Activated T-helper 2 cell treated with anti-CD3 and anti-CD28 coated beads, Interferon-gamma antibody, Interleukin-2, Interleukin-4, amounts not matched to agents 10 μg/mL and 5 μg/mL and 100 μg/mL, durations not matched to agents 14 hours and 24 hours and 36 hours (primary cell): ENCODE results near the gene HILPDA. TPM values are rescaled to one million over a fixed set of nuclear protein-coding genes. Genes with fewer than 3 reads are reported as not detected.
A peak's percentile ranks its signal among the peaks of the same experiment; 100 is the strongest.

Experiments
- DNase-seq: peaks from one replicate; pipeline ENCODE4 v3.0.0; 2021; ENCODE audit warnings: low spot score
- H3K27ac Mint-ChIP-seq: one replicate; pipeline ENCODE4 v1.8.0; 2021; ENCODE audit warnings: mixed read lengths
- H3K27me3 Mint-ChIP-seq: one replicate; pipeline ENCODE4 v1.8.0; 2021; ENCODE audit warnings: low read depth, mixed read lengths
- H3K36me3 Mint-ChIP-seq: one replicate; pipeline ENCODE4 v1.8.0; 2021; ENCODE audit warnings: low read depth, mixed read lengths
- H3K4me1 Mint-ChIP-seq: one replicate; pipeline ENCODE4 v1.8.0; 2021; ENCODE audit warnings: low read depth, mixed read lengths
- H3K4me3 Mint-ChIP-seq: one replicate; pipeline ENCODE4 v1.8.0; 2021; ENCODE audit warnings: low read depth, mild to moderate bottlenecking, moderate library complexity, mixed read lengths
- H3K9me3 Mint-ChIP-seq: one replicate; pipeline ENCODE4 v1.8.0; 2021; ENCODE audit warnings: mixed read lengths
- intact Hi-C: fragments of 100-400 bp; cut with micrococcal nuclease; formaldehyde crosslinking; loops from one replicate; pipeline ENCODE4 v1.15.1; 2023
- total RNA-seq: library from RNA; stranded (reverse); gene quantifications from 2 replicates; pipeline ENCODE4 v1.2.3, GENCODE V29; 2022

The HILPDA gene
- total RNA-seq, 1 donor from 2014 or later, result 406 TPM

DNA sequence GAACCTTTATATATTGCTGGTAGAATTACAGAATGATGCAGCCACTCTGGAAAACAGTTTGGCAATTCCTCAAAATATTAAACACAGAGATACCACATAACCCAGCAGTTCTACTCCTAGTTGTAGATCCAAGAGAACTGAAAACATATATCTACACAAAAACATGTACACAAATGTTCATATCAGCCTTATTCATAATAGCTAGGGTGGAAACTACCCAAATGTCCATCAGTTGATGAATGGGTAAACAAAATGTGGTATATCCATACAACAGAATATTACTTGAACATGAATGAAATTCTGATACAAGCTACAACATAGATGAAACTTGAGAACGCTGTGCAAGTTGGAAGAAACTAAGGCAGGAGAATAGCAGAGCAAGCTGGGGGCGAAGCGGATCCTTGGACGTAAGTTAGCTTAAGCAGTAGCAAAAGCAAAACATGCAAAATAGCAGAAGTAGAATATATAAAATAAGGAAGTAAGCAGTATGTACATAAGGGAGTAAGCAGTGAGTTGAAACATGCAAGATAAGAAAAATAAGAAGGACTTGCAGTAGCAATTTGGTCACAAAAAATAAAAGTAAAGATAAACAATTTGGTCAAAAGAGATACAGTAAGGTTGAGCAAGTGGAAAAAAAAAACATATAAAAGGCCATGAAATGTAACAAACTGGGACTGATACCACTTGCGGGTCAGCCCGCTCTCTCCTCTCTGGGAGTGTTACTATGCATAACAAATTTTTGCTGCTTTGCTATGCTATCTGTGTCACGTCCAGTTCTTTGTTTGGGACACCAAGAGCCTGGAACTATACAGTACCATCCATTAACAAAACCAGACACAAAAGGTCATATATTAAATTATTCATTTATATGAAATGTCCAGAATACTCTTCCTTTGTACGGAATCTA, 18.0 kb upstream of the HILPDA start:
- peaks cover 2% of the 10 kb centered on the region for H3K27me3 Mint-ChIP-seq
- DNase-seq, result no peak
- H3K4me3 Mint-ChIP-seq, result no peak overlapping the region
- H3K27ac Mint-ChIP-seq, result no peak overlapping the region
- no peaks in the 10 kb centered on the region for H3K9me3 Mint-ChIP-seq
- H3K36me3 Mint-ChIP-seq, result no peaks in the 10 kb centered on the region
- intact Hi-C loops, result no loop called here
- H3K4me1 Mint-ChIP-seq, result peaks cover 2% of the 10 kb centered on the region

DNA sequence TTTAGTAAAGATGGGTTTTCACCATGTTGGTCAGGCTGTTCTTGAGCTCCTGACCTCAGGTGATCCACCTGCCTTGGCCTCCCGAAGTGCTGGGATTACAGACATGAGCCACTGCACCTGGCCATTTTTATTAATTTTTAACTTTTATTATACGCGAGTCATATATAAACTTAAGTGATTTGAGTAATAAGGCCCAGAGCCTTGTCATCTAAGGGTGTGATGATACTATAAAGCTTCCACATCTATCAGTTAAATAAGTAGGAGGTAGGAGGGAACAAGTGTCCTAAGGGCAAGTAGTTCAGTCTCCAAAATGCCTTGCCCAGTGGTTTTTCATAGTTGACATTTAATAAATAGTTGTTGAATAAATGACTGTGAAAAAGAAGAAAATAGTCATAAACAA, 13.3 kb upstream of the HILPDA start:
- Mint-ChIP-seq H3K27ac (no peak overlapping the region), H3K4me3 (no peak overlapping the region), H3K36me3 (no peaks in the 10 kb centered on the region), H3K4me1 (peaks cover 10% of the 10 kb centered on the region), H3K9me3 (no peaks in the 10 kb centered on the region), H3K27me3 (no peaks in the 10 kb centered on the region)
- intact Hi-C loops, result no loop called here
- DNase-seq, result no peak

DNA sequence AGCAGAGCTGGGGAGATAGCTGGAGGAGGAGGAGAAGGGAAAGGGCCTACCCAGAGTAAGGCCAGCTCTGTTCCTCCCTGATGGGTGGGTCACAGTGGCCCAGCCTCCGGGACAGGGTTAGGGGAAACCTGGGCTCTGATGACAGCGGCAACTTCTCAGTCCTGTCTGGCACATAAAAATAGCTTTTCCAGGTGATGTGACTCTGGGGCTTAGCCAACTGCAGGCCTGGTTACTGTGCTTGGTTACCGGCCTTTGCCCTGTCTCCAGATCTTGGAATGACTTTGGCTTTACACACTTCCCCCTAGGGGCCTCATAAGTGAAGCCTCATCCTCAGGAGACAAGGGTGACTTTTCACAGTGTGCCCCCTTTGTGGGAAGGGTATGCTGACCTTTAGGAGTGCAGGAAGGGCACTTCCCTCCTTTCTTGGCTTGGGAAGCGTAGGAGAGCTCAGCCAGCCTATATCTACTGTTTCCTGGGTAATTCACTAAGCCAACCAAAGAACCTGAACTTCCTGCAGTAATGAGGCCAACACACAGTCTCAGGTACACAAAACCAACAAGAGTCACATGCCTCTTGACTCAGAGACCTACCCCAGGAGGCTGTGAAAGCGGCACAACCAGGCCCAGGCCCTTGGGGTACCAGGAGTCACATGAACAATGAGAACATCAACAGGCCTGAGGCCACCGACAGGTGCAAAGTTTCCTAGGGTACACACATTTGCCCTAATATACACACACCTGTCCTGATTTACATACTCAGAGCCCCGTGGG, 11.7 kb upstream of the HILPDA start:
- Mint-ChIP-seq H3K27me3 (no peaks in the 10 kb centered on the region), H3K4me3 (no peak overlapping the region), H3K36me3 (no peaks in the 10 kb centered on the region), H3K4me1 (peaks cover 17% of the 10 kb centered on the region), H3K27ac (no peak overlapping the region), H3K9me3 (no peaks in the 10 kb centered on the region)
- intact Hi-C loops, result no loop called here
- DNase-seq, result no peak

DNA sequence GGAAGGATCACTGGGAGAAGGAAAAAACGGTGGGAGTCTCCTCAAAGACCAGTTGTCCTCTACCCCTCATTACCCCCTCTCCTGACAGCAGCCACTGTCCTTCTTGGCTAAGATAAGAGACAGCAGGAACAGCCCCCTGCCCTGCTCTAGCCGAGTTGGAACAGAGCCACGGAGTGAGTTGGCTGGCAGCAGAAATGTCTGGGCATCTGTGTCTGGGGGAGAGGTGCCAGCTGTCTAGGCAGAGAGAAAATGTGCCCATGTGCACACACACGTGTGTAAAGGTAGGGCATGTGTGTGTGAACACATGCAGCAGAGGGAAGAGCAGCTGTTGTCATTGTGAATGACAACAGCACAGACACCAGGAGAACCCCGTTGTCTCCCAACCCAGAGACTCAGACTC, 9.4 kb upstream of the HILPDA start:
- Mint-ChIP-seq H3K36me3 (no peaks in the 10 kb centered on the region), H3K27ac (no peak overlapping the region), H3K9me3 (no peaks in the 10 kb centered on the region), H3K4me1 (peaks cover 30% of the 10 kb centered on the region), H3K27me3 (no peaks in the 10 kb centered on the region), H3K4me3 (no peak overlapping the region)
- DNase-seq, result no peak
- intact Hi-C loops, result no loop called here

DNA sequence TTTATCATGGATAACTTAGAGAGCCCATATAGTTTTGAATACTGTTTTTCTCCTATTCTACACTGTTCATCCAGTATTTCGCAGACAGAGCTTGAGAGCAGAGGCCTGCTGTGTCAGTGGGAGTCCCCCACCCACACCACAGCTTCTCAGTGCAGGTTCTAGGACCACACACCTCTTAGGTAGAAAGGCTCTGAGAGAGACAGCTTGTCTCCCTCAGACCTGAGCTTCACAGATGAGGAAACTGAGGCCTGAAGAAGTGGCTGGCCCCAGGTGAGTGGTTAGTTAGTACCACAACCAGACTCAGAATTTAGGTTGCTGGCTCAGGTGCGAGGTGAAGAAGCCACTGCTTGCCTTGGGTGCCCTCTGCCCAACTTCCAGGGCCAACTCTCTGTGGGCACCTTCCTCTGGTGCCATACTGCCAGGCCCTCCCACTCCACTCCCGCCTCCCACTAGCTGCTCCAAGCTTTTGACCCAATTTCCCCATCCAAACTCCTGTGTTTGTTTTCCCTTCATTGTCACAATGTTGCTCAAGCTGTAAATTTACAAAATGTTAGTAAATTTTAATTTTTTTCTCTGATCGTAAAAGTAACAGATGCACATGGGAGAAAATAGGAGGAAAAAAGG, 7.6 kb upstream of the HILPDA start:
- Mint-ChIP-seq H3K36me3 (no peaks in the 10 kb centered on the region), H3K4me1 (peaks cover 46% of the 10 kb centered on the region), H3K27me3 (no peaks in the 10 kb centered on the region), H3K9me3 (no peaks in the 10 kb centered on the region), H3K27ac (peak overlapping the region; percentile 55), H3K4me3 (no peak overlapping the region)
- no peak for DNase-seq
- intact Hi-C loops, result no loop called here

DNA sequence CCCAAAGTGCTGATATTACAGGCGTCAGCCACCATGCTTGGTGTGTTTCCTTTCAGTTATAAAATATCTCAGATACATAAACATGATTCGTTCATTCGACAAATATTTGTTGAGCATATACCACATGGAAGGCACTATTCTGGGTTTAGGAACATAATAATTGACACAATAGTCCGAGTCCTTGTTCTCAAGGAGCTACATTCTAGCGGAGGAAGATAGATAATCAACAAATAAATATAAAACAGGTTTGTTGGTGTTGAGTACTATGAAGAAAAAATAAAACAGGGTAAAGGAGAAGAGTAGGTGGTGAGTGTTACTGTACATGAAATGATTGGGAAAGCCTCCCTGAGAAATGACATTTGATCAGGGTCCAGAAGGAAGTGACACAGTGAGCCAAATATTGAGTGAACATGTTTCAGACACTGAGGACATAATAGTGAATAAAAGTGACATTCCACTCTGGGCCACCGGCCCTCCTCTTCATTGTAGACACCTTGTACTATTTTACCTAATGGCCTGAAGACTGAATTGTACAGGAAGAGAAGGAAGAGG, 6.9 kb upstream of the HILPDA start:
- Mint-ChIP-seq H3K4me3 (no peak overlapping the region), H3K9me3 (no peaks in the 10 kb centered on the region), H3K27me3 (no peaks in the 10 kb centered on the region), H3K27ac (peak overlapping the region; percentile 84), H3K4me1 (peaks cover 50% of the 10 kb centered on the region), H3K36me3 (no peaks in the 10 kb centered on the region)
- intact Hi-C loops, result no loop called here
- DNase-seq, result no peak

DNA sequence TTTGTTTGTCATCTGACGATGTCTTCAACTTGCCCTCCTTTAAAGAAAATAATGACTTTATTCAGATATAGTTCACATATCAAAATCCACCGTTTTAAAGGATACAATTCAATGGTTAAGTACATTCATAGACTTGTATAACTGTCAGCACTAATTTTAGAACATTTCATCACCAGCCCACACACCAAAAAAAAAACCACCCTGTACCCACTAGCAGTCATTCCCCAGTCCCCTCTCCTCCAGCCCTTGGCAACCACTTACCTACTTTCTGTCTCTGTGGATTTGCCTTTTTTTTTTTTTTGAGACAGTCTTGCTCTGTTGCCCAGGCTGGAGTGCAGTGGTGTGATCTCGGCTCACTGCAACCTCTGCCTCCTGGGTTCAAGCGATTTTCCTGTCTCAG, 5.3 kb upstream of the HILPDA start:
- Mint-ChIP-seq H3K36me3 (no peaks in the 10 kb centered on the region), H3K9me3 (no peaks in the 10 kb centered on the region), H3K27ac (peak overlapping the region; percentile 92), H3K4me1 (peaks cover 58% of the 10 kb centered on the region), H3K4me3 (peak overlapping the region; percentile 44), H3K27me3 (no peaks in the 10 kb centered on the region)
- intact Hi-C loops, result loop anchor here (10.0 kb wide), 1 partner anchor 596 kb away; no protein-coding TSS in a partner anchor
- no peak for DNase-seq

DNA sequence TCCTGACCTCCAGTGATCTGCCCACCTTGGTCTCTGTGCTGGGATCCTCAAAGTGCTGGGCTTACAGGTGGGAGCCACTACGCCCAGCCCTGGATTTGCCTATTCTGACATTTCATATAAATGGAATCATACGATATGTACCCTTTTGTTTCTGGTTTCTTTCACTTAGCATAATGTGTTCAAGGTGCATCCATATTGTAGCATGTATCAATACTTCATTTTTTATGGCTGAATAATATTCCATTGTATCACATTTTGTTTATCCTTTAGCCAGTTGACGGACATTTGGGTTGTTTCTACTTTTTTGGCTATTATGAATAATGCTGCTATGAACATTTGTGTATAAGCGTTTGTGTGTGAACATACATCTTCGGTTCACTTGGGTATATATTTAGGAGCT, 4.8 kb upstream of the HILPDA start:
- intact Hi-C loops, result loop anchor here (1.0 to 10.0 kb wide), 2 partner anchors 8 to 596 kb away; no protein-coding TSS in a partner anchor
- H3K36me3 Mint-ChIP-seq, result peaks cover 2% of the 10 kb centered on the region
- H3K9me3 Mint-ChIP-seq, result no peaks in the 10 kb centered on the region
- peak overlapping the region; percentile 92 for H3K27ac Mint-ChIP-seq
- H3K4me1 Mint-ChIP-seq, result peaks cover 58% of the 10 kb centered on the region
- peak overlapping the region; percentile 27 for H3K4me3 Mint-ChIP-seq
- DNase-seq, result no peak
- no peaks in the 10 kb centered on the region for H3K27me3 Mint-ChIP-seq

DNA sequence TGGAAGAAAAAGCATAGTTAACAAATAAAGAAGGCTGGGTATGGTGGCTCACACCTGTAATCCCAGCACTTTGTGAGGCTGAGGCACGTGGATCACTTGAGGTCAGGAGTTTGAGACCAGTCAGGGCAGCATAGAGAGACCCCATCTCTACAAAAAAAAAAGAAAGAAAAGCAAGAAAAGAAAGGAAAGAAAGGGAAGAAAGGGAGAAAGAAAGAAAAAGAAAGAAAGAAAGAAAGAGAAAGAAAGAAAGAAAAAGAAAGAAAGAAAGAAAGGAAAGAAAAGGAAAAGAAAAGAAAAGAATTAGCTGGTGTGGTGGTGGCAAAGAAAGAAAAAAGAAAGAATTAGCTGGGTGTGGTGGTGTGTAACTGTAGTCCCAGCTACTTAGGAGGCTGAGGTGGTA, 3.1 kb upstream of the HILPDA start:
- peaks cover 19% of the 10 kb centered on the region for H3K36me3 Mint-ChIP-seq
- H3K27me3 Mint-ChIP-seq, result no peaks in the 10 kb centered on the region
- intact Hi-C loops, result loop anchor here (10.0 kb wide), 1 partner anchor 598 kb away; no protein-coding TSS in a partner anchor
- no peak for DNase-seq
- peak overlapping the region; percentile 92 for H3K27ac Mint-ChIP-seq
- H3K4me1 Mint-ChIP-seq, result peaks cover 58% of the 10 kb centered on the region
- H3K4me3 Mint-ChIP-seq, result peak overlapping the region; percentile 55
- no peaks in the 10 kb centered on the region for H3K9me3 Mint-ChIP-seq

DNA sequence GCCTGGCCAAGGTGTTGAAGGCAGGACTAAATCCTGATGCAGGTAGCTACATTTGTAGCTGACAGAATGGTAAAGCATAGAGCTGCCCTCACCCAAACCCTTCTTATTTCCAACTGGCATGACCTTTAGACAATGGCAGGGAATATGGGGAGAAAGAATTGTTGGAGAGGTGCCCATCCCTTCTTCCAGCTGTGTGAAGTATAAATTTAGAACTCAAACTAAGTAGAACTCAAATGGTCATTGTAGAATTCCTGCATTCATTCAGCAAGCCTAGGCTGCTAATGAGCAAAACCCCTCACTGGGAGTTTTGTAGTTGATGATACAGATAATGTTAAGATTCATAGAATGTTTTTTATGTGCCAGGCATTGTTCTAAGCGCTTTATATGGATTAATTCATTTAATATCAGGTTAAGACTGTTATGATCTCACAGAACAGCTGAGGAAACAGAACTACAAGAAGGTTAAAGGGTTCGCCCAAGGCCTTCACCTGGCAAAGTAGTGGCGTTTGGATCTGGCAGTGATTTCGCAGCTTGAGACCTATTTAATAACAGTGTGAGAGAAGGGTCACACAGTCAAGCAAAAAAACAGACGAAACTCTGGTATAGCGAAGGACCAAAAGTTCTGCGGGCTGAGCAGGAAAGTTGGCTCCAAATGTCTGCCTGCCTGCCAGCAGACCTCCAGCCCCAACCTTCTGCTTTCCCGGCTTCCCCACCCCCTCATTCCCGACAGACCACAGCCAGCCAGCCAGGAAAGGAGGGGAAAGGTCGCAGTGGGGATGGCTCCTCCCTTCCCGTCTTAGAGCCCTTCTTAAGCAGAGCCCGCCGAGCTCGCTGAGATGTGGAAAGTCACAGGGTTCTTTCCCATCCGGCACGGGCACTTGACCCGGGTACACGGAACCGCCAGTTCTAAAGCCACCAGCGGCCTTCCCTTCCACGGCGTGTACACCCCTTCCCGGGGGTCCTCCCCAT, 1.6 kb upstream of the HILPDA start:
- Mint-ChIP-seq H3K27me3 (no peaks in the 10 kb centered on the region), H3K36me3 (peaks cover 33% of the 10 kb centered on the region), H3K4me1 (peaks cover 60% of the 10 kb centered on the region), H3K4me3 (peak overlapping the region; percentile 35), H3K27ac (peak overlapping the region; percentile 99), H3K9me3 (no peaks in the 10 kb centered on the region)
- no peak for DNase-seq
- intact Hi-C loops, result loop anchor here (10.0 kb wide), 1 partner anchor 599 kb away; no protein-coding TSS in a partner anchor

DNA sequence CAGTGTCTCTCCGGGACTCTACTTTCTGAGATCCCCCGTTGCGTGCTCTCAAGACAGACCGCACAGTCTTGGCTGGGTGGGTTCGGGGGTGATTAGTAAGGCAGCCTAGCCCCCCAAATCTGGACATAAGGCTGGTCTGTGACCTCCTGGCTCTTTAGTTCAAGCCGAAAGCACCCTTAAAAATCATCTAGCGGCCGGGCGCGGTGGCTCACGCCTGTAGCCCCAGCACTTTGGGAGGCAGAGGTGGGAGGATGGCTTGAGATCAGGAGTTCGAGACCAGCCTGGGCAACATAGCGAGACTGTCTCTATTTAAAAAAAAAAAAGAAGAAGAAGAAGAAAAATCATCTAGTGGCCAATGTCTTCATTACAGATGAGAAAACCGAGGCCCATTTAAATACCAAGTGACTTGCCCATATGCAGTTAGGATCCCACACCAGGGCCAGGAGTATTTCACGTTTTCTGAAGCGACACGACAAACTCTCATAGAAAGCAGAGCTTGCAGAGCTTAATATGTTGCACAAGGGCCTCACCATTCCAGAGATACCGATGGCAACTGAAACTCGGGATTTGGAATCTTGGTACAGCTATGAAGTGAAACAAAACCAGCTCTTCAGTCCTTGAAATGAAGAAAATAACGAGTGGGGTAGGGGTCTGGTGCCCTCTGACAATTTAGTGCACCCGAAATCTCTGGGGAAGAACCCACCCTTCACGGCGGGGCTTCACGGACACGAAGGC, 703 bp upstream of the HILPDA start:
- Mint-ChIP-seq H3K36me3 (peaks cover 41% of the 10 kb centered on the region), H3K27me3 (no peaks in the 10 kb centered on the region), H3K27ac (peak overlapping the region; percentile 99), H3K9me3 (no peaks in the 10 kb centered on the region), H3K4me3 (peak overlapping the region; percentile 88), H3K4me1 (peaks cover 68% of the 10 kb centered on the region)
- no peak for DNase-seq
- intact Hi-C loops, result loop anchor here (1.0 to 10.0 kb wide), 4 partner anchors 46 to 600 kb away; partner anchors contain the start of genes IMPDH1 and RBM28
